Activated CD4-positive, alpha-beta T cell treated with anti-CD3 and anti-CD28 coated beads, Interleukin-2, amount 10 ng/mL, durations not matched to agents 7 days and 5 days (primary cell): ENCODE data around the gene HOXC9. TPM values are rescaled to one million over a fixed set of nuclear protein-coding genes. Genes with fewer than 3 reads are reported as not detected.

Experiments
- CTCF ChIA-PET: fragments of 350-600 bp; sonication (Branson Sonifier 250); formaldehyde crosslinking; loops from one replicate; lab custom pipeline; 2021; ENCODE audit warnings: antibody characterized with exemption; lab: Charles Lee
- POLR2A ChIA-PET: fragments of 350-600 bp; sonication (Branson Sonifier 250); formaldehyde crosslinking; loops from one replicate; lab custom pipeline; 2021; ENCODE audit warnings: antibody characterized with exemption; lab: Charles Lee
- DNase-seq: peaks from one replicate; pipeline ENCODE4 v3.0.0-alpha.2; 2020
- H3K27ac Mint-ChIP-seq: one replicate; pipeline ENCODE4 v1.8.0; 2021; ENCODE audit warnings: mild to moderate bottlenecking, moderate library complexity, mixed read lengths
- H3K27me3 Mint-ChIP-seq: one replicate; pipeline ENCODE4 v1.8.0; 2021; ENCODE audit warnings: mixed read lengths
- H3K36me3 Mint-ChIP-seq: one replicate; pipeline ENCODE4 v1.8.0; 2021; ENCODE audit warnings: low read depth, mixed read lengths
- H3K4me1 Mint-ChIP-seq: one replicate; pipeline ENCODE4 v1.8.0; 2021; ENCODE audit warnings: mixed read lengths
- H3K4me3 Mint-ChIP-seq: one replicate; pipeline ENCODE4 v1.8.0; 2021; ENCODE audit warnings: mild to moderate bottlenecking, moderate library complexity, mixed read lengths
- H3K9me3 Mint-ChIP-seq: one replicate; pipeline ENCODE4 v1.8.0; 2021; ENCODE audit warnings: mixed read lengths
- total RNA-seq, 2 experiments: library from RNA; stranded (reverse); gene quantifications; one replicate each; pipeline ENCODE4 v1.2.3, GENCODE V29; 2021

The HOXC9 gene
- total RNA-seq, 2 experiments from 2014 or later, result not detected

DNA sequence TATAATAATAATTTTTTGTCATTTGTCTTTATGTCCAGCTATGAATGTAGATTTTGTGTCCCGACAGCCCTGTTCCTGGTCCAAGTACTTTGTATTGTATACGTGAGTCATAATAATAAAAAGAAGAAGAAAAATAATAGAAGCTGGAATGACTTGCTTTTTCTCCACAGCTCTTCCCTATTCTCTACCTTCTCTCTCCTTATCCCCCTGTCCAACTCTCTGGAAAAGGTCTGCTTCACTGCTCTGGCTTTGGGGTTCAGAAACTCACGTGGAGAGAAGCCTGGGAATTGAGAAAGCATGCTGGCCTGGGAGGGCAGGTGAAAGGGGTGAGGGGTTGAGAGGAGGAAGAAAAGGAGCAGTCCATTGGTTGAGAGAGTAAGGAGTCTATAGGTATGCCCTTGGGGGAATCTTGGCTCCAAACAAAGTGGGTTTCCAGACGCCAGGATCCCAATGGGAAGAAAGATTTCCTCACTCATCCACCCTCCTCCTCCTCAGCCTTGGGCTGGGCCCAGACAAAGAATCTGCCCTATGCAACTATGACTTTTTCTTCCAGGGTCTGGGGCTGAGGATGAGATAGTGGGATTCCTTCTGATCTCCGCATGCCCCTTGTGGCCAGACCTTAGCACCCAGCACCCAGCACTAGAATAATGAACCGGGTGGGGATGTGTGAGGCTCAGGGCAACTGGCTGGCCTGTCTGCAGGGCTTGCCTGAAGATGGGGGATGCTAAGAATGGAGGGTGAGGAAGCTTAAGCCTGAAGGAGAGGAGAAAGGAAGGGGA, 12.9 kb downstream of the HOXC9 start:
- no peaks in the 10 kb centered on the region for H3K36me3 Mint-ChIP-seq
- peaks cover 23% of the 10 kb centered on the region for H3K4me1 Mint-ChIP-seq
- no peak for DNase-seq
- no peak overlapping the region for H3K4me3 Mint-ChIP-seq
- POLR2A ChIA-PET, result no interaction called here
- CTCF ChIA-PET, result interaction anchor here (0.5 to 1.5 kb wide), 6 partner anchors 11 to 480 kb away, joined by 3 to 5 read pairs (median 3); partner anchors contain the start of gene HOXC5
- H3K27me3 Mint-ChIP-seq, result peaks cover 92% of the 10 kb centered on the region
- no peak overlapping the region for H3K27ac Mint-ChIP-seq
- no peaks in the 10 kb centered on the region for H3K9me3 Mint-ChIP-seq

DNA sequence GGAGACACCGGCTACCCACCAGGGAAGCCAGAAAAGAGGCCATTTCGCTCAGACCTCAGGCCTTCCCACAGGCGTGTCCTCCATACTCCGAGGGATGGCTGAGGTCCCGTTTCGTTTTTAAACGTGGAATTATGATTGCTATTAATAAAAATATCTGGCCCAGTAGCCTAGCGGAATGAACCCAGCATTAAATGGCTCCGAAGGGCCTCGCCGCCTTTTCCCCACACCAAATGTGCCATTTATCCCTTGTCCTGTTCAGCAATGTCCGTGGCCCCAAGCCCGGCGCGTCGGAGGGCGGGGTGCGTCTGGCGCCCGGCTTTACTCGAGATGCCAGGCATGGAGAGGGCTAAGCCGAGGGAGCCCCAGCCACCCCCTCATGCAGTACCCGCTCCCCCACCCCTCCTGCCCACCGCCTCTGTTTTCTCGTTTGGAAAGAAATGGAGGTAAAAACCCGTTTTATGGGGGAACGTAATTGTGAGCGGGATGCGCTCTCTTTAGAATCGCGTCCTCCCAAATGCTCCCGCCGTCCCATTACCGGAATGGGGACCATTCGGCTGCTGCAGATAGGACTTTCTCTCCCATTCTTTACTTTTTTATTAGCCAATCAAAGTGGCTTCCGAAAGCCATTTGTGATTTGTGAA, 14.5 kb downstream of the HOXC9 start:
- ChIA-PET CTCF (interaction anchor here (1.0 to 1.2 kb wide), 4 partner anchors 9 to 187 kb away, joined by 3 to 4 read pairs (median 4); partner anchors contain the start of gene HOXC5), POLR2A (interaction anchor here (0.6 kb wide), 1 partner anchor 34 kb away, joined by 3 read pairs; no protein-coding TSS in a partner anchor)
- Mint-ChIP-seq H3K27me3 (peaks cover 84% of the 10 kb centered on the region), H3K4me1 (peaks cover 25% of the 10 kb centered on the region), H3K9me3 (no peaks in the 10 kb centered on the region), H3K36me3 (peaks cover 2% of the 10 kb centered on the region), H3K4me3 (no peak overlapping the region), H3K27ac (peak overlapping the region; percentile 46)
- no peak for DNase-seq

DNA sequence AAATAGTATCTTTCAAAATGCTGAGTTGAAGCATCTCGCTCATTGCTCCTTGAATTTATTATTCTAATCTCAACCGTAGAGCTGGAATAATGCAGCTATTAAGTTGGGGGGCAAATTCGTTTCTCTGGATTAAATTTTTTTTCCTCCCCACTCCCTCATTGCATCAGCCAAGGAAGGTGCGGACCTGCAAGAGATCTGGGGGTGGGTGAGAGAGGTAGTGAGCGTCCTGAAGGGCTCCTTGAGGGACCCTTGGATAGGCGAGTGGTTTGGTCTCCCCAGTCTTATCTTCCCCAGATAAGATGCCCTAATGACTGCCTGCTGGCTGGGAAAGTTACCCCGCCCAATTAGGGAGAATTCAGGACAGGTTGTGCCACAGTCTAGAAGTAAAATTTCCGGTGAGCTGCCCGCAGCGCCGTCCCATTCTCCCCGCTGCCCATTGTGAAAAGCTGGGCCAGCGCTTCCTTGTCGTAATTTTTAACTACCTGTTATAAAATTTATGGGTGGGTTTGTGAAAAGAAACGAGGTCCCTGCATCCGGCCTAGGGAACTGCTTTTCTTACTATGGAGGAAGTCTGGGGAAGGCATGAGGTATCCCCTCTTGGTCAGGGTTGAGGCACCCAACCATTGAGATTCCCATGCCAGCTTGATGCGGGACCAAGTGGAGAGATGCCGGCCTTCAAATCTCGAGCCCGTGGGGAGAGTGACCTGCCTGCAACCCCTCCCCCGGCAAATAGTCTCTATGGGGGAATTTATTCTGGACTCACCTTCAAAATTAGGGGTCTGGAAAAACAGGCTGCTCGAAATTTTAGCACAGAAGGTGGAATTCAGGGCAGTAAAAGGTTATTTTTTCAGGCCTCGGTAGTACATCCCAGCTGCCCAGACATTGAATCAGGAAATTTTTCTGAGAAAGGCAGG, 15.3 kb downstream of the HOXC9 start:
- no peaks in the 10 kb centered on the region for H3K9me3 Mint-ChIP-seq
- CTCF ChIA-PET, result interaction anchor here (0.7 to 1.5 kb wide), 6 partner anchors 8 to 186 kb away, joined by 3 to 4 read pairs (median 4); partner anchors contain the start of genes HOXC5 and SMUG1

DNA sequence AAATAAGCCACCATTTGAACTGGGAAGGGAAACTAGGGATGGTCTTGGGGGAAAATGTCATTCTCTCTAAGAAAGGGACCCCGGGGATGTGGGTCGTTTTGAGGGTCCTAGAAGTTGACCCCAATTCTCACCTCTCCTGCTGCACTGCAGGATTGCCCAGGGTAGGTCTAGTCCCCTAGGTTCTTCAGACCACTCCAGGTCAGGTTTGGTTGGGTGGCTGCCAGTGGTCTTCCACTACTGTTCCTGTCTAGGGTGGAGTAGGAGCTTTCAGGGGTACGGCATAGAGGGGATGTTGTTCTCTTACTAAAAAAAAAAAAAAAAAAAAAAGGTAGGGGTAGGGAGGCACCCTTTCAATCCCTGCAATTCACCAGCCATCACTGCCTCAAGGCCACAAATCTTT, 16.1 kb downstream of the HOXC9 start:
- Mint-ChIP-seq H3K27ac (no peak overlapping the region), H3K4me1 (peaks cover 22% of the 10 kb centered on the region), H3K4me3 (no peak overlapping the region), H3K36me3 (peaks cover 2% of the 10 kb centered on the region), H3K27me3 (peaks cover 83% of the 10 kb centered on the region), H3K9me3 (no peaks in the 10 kb centered on the region)
- no peak for DNase-seq
- ChIA-PET CTCF (interaction anchor here (1.0 to 1.6 kb wide), 4 partner anchors 16 to 189 kb away, joined by 3 to 4 read pairs (median 4); partner anchors contain the start of genes HOXC5 and SMUG1), POLR2A (no interaction called here)

More for the DNA sequence above, 15.3 kb downstream of the HOXC9 start:
- peaks cover 2% of the 10 kb centered on the region for H3K36me3 Mint-ChIP-seq
- no peak overlapping the region for H3K4me3 Mint-ChIP-seq
- no peak overlapping the region for H3K27ac Mint-ChIP-seq
- POLR2A ChIA-PET, result no interaction called here
- peaks cover 84% of the 10 kb centered on the region for H3K27me3 Mint-ChIP-seq
- no peak for DNase-seq
- peaks cover 23% of the 10 kb centered on the region for H3K4me1 Mint-ChIP-seq

DNA sequence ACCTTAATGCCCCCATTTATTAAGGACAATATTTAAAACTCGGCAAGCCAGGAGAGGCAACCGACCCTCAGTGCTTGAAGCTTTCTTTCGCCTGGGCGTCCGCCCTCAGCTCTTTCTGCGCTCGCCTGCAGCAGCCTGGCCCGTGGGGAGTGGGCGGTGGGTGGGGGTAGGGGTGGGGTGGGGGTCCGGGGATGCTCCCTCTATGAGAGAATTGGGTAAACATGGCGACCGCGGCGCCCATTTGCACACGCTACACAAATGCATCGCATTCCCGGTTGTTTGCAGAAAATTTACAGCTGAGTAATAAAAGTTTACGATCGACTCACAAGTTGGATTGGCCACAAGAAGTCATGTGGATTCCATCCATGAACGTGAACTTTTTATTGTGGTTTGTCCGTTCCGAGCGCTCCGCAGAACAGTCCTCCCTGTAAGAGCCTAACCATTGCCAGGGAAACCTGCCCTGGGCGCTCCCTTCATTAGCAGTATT, 16.6 kb downstream of the HOXC9 start:
- DNase-seq, result no peak
- peaks cover 83% of the 10 kb centered on the region for H3K27me3 Mint-ChIP-seq
- H3K4me1 Mint-ChIP-seq, result peaks cover 21% of the 10 kb centered on the region
- no peaks in the 10 kb centered on the region for H3K9me3 Mint-ChIP-seq
- H3K27ac Mint-ChIP-seq, result no peak overlapping the region
- no peak overlapping the region for H3K4me3 Mint-ChIP-seq
- ChIA-PET POLR2A (no interaction called here), CTCF (interaction anchor here (1.0 to 1.6 kb wide), 4 partner anchors 16 to 188 kb away, joined by 3 to 4 read pairs (median 4); partner anchors contain the start of genes HOXC5 and SMUG1)
- H3K36me3 Mint-ChIP-seq, result peaks cover 2% of the 10 kb centered on the region

DNA sequence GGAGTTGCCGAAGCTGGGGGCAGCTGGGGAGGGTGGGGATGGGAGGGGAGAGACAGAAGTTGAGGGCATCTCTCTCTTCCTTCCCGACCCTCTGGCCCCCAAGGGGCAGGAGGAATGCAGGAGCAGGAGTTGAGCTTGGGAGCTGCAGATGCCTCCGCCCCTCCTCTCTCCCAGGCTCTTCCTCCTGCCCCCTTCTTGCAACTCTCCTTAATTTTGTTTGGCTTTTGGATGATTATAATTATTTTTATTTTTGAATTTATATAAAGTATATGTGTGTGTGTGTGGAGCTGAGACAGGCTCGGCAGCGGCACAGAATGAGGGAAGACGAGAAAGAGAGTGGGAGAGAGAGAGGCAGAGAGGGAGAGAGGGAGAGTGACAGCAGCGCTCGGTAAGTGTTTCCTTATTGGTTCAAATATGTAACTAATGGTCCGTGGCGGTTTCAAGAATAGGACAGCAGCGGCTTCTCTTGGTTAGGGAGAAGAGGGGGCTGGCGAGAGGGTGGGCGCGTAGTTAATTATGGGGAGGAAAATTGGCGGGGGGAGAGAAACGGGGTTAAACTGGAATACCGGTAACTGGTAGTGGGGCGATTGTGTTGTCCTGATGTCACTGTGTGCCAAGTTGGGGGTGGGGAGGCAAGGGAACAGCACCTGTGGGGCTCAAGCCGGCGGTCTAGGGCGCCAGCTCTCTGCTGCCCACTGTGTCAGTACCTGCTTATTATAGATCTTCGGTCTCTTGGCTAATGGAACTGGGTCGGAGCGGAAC, 17.2 kb downstream of the HOXC9 start:
- peak overlapping the region; percentile 74 for H3K4me3 Mint-ChIP-seq
- H3K27me3 Mint-ChIP-seq, result peaks cover 83% of the 10 kb centered on the region
- H3K27ac Mint-ChIP-seq, result peak overlapping the region; percentile 74
- peaks cover 24% of the 10 kb centered on the region for H3K4me1 Mint-ChIP-seq
- CTCF ChIA-PET, result interaction anchor here (0.6 to 1.6 kb wide), 7 partner anchors 9 to 191 kb away, joined by 3 to 6 read pairs (median 4); partner anchors contain the start of gene HOXC5
- DNase-seq, result no peak
- POLR2A ChIA-PET, result no interaction called here
- peaks cover 2% of the 10 kb centered on the region for H3K36me3 Mint-ChIP-seq
- H3K9me3 Mint-ChIP-seq, result no peaks in the 10 kb centered on the region

DNA sequence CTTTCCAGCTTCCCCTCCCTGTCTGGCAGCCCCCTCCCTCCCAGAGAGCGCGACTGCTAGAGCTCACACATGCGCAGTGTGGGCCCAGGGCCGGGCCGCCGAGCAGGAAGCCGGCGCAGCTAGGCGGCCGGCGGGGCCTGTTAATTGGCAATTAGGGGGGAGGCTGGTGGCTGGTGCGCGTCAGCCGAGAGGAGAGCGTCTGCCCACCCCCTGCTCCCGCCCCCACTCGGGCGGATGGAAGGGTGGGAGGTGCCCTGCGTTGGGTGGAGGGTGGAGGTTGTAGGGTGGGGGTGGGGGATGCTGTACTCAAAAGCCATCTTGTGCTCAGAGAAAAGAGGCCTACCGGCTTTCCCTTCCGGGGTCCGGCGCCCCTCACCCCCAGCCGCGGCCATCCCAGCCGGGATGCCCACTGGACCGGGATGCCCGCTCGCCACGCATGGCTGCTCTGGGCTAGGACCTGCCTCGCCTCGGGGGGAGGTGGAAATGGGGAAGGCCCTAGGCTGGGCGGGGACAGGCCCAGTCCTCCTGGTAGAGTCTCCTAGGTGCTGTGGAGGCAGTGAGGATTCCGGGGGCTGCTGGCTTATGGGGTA, 18.0 kb downstream of the HOXC9 start:
- peaks cover 83% of the 10 kb centered on the region for H3K27me3 Mint-ChIP-seq
- POLR2A ChIA-PET, result no interaction called here
- H3K27ac Mint-ChIP-seq, result peak overlapping the region; percentile 74
- peak; percentile 73 for DNase-seq
- peak overlapping the region; percentile 74 for H3K4me3 Mint-ChIP-seq
- no peaks in the 10 kb centered on the region for H3K9me3 Mint-ChIP-seq
- peaks cover 2% of the 10 kb centered on the region for H3K36me3 Mint-ChIP-seq
- peaks cover 24% of the 10 kb centered on the region for H3K4me1 Mint-ChIP-seq
- CTCF ChIA-PET, result interaction anchor here (0.6 to 1.4 kb wide), 5 partner anchors 9 to 190 kb away, joined by 3 to 6 read pairs (median 5); no protein-coding TSS in a partner anchor

DNA sequence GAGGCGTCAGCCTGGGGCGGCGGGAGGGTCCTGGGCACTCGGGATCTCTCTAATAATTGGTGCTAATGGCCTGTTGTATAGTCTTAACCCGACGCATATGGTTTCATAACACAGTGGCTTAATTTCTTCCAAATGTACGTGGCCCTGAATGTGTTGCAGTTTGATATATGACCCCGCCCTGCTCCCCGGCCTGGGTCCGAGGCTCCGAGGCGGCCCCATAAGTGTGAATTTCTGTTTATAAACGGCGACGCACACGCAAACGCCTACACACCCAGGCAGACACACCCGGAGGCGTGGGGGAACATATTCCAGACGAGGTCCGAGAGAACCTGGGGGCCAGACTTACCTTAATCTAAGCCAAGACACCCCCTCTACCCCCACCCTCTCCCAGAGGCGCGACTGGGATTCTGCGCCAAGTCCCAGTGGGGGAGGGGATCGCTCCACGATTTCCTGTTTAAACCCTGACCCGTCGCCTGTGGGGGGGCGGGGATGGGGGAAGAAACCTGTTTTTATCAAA, 18.6 kb downstream of the HOXC9 start:
- Mint-ChIP-seq H3K36me3 (peaks cover 2% of the 10 kb centered on the region), H3K4me1 (peaks cover 24% of the 10 kb centered on the region), H3K27me3 (peaks cover 83% of the 10 kb centered on the region), H3K27ac (peak overlapping the region; percentile 36), H3K9me3 (no peaks in the 10 kb centered on the region), H3K4me3 (peak overlapping the region; percentile 74)
- no peak for DNase-seq
- ChIA-PET POLR2A (no interaction called here), CTCF (no interaction called here)

DNA sequence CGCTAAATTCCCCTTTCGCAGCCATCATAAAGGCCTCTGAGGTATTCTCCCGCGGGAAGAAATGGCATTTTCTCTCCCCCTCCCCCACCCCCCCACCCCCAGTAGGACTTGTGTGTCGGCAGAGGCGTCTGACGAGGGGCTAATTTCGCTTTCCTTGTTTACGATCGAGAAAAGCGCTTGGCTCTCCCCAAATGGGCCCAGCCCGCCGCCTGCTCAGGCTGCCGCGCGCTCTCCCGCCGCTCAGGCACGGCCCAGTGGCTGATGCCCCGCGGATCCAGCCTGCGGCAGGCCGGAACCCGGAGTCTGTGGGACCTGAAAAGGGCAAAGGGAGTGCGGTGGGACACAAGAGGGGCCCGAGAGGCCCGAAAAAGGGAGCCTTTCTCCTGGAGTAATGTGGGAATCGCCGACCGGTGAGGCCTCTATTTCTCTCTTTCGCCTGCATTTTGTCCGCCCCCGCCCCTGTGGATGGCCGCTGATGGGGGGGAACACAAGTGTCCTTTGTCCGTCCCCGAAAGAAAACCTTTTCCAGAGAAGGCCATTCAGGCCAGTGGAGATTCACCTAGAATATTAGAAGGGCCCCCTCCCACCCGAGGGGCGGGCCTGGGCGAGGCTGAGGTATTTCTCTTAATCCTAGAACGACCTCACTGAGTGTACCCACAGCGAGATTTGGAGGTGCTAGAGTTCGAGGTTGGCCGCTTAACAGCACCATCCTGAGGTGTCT, 19.3 kb downstream of the HOXC9 start:
- no peak for DNase-seq
- Mint-ChIP-seq H3K4me1 (peaks cover 24% of the 10 kb centered on the region), H3K4me3 (no peak overlapping the region), H3K27me3 (peaks cover 84% of the 10 kb centered on the region), H3K36me3 (peaks cover 2% of the 10 kb centered on the region), H3K27ac (no peak overlapping the region), H3K9me3 (no peaks in the 10 kb centered on the region)
- ChIA-PET POLR2A (no interaction called here), CTCF (no interaction called here)

DNA sequence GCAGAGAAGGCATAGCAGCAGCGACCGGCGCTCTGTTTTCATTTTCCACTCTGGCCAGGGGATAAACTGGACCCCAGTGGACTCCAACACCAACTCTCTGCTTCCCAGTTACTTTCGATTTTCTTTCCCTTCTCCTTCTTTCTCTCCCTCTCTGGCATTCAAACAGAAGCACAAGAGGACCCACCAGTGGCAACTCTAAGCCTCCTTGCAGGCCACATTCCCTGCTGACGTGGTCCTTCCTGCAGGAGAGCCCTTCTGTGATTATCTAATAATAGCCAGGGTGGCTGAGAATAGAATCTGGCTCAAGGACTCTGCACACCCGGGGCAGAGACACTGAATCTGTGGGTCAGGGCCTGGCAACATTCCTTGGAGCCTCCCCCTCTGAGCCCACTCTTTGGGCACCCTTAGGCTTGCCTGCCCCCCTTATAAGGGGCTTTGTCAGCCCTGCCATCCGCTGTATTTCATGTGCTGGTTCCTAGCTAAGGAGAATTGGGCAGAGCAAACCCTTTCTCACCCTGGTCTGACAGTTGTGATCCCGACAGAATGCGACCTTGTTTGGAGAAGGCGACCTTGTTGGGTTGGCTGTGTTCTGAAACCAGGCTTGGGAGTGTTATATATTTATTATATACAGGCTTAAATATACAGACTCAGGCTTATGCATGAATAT, 20.1 kb downstream of the HOXC9 start:
- ChIA-PET CTCF (no interaction called here), POLR2A (no interaction called here)
- no peak overlapping the region for H3K4me3 Mint-ChIP-seq
- peaks cover 20% of the 10 kb centered on the region for H3K4me1 Mint-ChIP-seq
- H3K27me3 Mint-ChIP-seq, result peaks cover 83% of the 10 kb centered on the region
- no peak for DNase-seq
- no peaks in the 10 kb centered on the region for H3K9me3 Mint-ChIP-seq
- H3K27ac Mint-ChIP-seq, result no peak overlapping the region
- H3K36me3 Mint-ChIP-seq, result peaks cover 2% of the 10 kb centered on the region
